Measurements from ENCODE around the gene C1QTNF9B.
"Not testable (repeated sequence)": the region's sequence is repeated elsewhere in the genome, so short reads cannot be mapped to it uniquely, and the experiment has no call there.

GRCh38 chr13:23939666-23940065, 42.4 kb upstream of the C1QTNF9B start:
- TF ChIP-seq CTCF (IDR thresholded peaks at IDR 0.05); EZH2 (IDR thresholded peaks at IDR 0.05; ENCODE audit: borderline replicate concordance, insufficient read depth, low read depth, low read length, poor library complexity, severe bottlenecking): not testable (repeated sequence)
